H1 (cell line): ENCODE results near the gene KANSL2. TPM values are rescaled to one million over a fixed set of nuclear protein-coding genes. Genes with fewer than 3 reads are reported as not detected.

Experiments used
- BACH1 ChIP-seq: IDR thresholded peaks from 2 replicates; pipeline ENCODE4 v1.6.1; 2012; ENCODE audit warnings: low read length, improper control_type of control experiment
- CHD7 ChIP-seq: fragments of 300-600 bp; sonication (generic); IDR thresholded peaks from 2 replicates; pipeline ENCODE4 v1.7.1; 2012; ENCODE audit warnings: low read length, moderate library complexity, mild to moderate bottlenecking, inconsistent platforms; ENCODE audit not compliant: insufficient replicate concordance
- RFX5 ChIP-seq: IDR thresholded peaks from 2 replicates; pipeline ENCODE4 v1.6.1; 2011; ENCODE audit warnings: low read depth, low read length, improper control_type of control experiment, borderline replicate concordance
- TAF7 ChIP-seq: optimal IDR thresholded peaks from 2 replicates; pipeline ENCODE3; 2011; ENCODE audit warnings: low read depth, mild to moderate bottlenecking, inconsistent platforms, low read length, moderate library complexity, borderline replicate concordance
- TCF12 ChIP-seq: IDR thresholded peaks from 2 replicates; pipeline ENCODE4 v1.6.1; 2011; ENCODE audit warnings: low read depth, mild to moderate bottlenecking, low read length
- polyA plus RNA-seq, 7 experiments: library from polyadenylated mRNA; depleted of rRNA in 3 of 7; stranded (reverse) in 5 of 7; unstranded in 2 of 7; fragments of >200 nt in 5 of 7; fragments of 200-250 nt in 2 of 7; gene quantifications; 1 replicate in 5 of 7; 2 replicates in 1 of 7; 4 replicates in 1 of 7; pipeline versions ENCODE4 v1.2.1 to v1.2.3, GENCODE V29; 2011 to 2013; ENCODE audit warnings: missing spikeins in 2 of 7, mixed read lengths in 2 of 7
- total RNA-seq: library from RNA; stranded (reverse); fragmentation: NEBNext Ultra II Directional; extraction: Animal tissue kit (Norgen Biotek cat#: 25700); gene quantifications from 2 replicates; pipeline ENCODE4 v1.2.1, GENCODE V29; 2021

Gene KANSL2
- total and polyA plus RNA-seq, 2 of the 8 experiments (the other 6 are each of a cell fraction or from before 2014, with no cell fraction given) = 48.4 to 50.7 TPM

GRCh38 chr12:48693572-48693971, 11.5 kb upstream of the KANSL2 start (continued):
- TF ChIP-seq RFX5 (no peak), TAF7 (no peak), TCF12 (no peak), BACH1 (no peak), CHD7 (no peak)
